ENCODE measurements around the gene HSPA12B. TPM values are rescaled to one million over a fixed set of nuclear protein-coding genes. Genes with fewer than 3 reads are reported as not detected.

Gene HSPA12B
- total RNA-seq, 1 donor from 2014 or later = 14.6 TPM

DNA sequence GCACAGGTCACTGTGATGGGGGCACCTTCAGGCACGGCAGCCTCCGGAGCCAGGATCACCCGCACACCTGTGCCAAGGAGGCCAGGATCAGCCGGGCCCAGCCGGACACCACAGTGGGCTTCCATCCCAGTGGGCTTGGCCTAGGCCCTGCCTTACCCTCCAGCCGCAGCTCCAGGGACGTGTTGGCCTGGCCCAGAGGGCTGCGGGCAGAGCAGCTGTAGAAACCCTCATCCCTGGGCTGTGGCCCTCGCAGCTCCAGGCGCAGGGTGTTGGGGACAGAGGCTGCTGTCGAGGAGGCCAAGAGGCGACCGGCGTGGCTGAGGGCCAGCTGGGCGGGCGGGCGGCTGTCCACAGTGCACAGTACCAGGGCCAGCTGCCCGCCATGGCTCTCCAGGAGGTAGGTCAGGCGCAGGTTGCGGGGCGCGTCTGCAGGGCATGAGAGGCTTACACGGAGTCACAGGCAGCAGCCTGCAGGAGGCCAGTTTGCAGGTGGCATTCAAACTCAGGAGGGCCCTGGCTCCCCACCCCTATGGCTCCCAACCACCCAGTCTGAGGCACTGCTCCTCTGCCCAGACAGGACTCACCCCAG lies 39.7 kb upstream of the HSPA12B start:
- no peak overlapping the region for H3K27ac ChIP-seq (ENCODE audit: low read depth, low read length)
- peaks cover 0 to 4% (median 0%) of the 10 kb centered on the region in 3 donors for H3K9me3 ChIP-seq (ENCODE audit: control insufficient read depth in 3 of 3, low read length in 3 of 3)
- no peak overlapping the region for H3K4me3 ChIP-seq (ENCODE audit: low read length in 3 of 3)
- peaks cover 0 to 4% (median 1%) of the 10 kb centered on the region in 3 donors for H3K27me3 ChIP-seq (ENCODE audit: control insufficient read depth in 3 of 3, insufficient read depth in 3 of 3, low read length in 3 of 3)
- H3K36me3 ChIP-seq (ENCODE audit: control insufficient read depth in 3 of 3, insufficient read depth in 3 of 3, low read length in 3 of 3) = peaks cover 0 to 4% (median 0%) of the 10 kb centered on the region in 3 donors
- peaks cover 0 to under 1% (median 0%) of the 10 kb centered on the region in 3 donors for H3K4me1 ChIP-seq (ENCODE audit: control insufficient read depth in 3 of 3, insufficient read depth in 3 of 3, low read length in 3 of 3)
- H3K9ac ChIP-seq (ENCODE audit: low read depth in 1 of 3, low read length in 3 of 3) = no peak overlapping the region

DNA sequence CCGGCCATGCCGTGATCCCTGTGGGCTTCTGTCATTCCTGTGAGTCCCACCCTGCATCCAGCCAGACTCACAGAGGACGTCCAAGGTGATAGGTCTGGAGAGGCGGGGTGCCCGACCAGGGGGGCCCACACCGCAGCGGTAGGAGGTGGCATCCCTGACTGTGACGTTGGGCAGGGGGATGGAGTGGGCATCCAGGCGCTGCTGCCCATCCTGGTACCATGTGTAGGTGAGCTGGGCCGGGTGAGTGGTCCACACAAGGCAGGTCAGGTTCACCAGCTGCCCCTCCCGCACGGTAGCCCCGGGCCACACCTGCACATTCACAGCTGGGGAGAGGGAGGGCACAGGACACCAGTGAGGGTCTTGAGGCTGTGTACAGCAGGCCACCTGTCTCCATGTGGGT lies 39.1 kb upstream of the HSPA12B start:
- no peak overlapping the region for H3K9ac ChIP-seq (ENCODE audit: low read depth in 1 of 3, low read length in 3 of 3)
- no peak overlapping the region for H3K4me3 ChIP-seq (ENCODE audit: low read length in 3 of 3)
- no peaks in the 10 kb centered on the region for H3K4me1 ChIP-seq (ENCODE audit: control insufficient read depth in 3 of 3, insufficient read depth in 3 of 3, low read length in 3 of 3)
- H3K9me3 ChIP-seq (ENCODE audit: control insufficient read depth in 3 of 3, low read length in 3 of 3) = peaks cover 0 to 4% (median 0%) of the 10 kb centered on the region in 3 donors
- peaks cover 0 to 4% (median 0%) of the 10 kb centered on the region in 3 donors for H3K36me3 ChIP-seq (ENCODE audit: control insufficient read depth in 3 of 3, insufficient read depth in 3 of 3, low read length in 3 of 3)
- no peak overlapping the region for H3K27ac ChIP-seq (ENCODE audit: low read depth, low read length)
- peaks cover 0 to 5% (median 5%) of the 10 kb centered on the region in 3 donors for H3K27me3 ChIP-seq (ENCODE audit: control insufficient read depth in 3 of 3, insufficient read depth in 3 of 3, low read length in 3 of 3)

DNA sequence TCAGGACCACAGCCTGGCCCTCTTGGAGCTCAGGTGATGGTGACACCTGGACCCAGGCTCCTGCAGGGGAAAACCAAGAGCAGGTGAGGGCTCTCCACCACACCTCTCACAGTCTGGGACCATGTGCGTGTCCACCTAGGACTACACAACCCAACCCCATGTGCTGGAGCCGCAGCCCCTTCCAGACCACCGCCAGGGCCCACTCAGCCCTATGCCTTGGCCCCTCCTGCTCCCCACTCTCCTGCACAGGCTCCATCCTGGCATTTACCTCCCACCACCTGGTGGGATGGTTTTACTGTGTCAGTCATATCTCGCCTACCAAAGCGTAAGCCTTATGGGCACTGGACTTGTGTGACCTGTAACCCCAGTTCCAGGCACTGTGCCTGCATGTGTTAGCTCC lies 37.6 kb upstream of the HSPA12B start:
- H3K27me3 ChIP-seq (ENCODE audit: control insufficient read depth in 3 of 3, insufficient read depth in 3 of 3, low read length in 3 of 3) = peaks cover 0 to 5% (median 5%) of the 10 kb centered on the region in 3 donors
- H3K9me3 ChIP-seq (ENCODE audit: control insufficient read depth in 3 of 3, low read length in 3 of 3) = peaks cover 0 to 4% (median 0%) of the 10 kb centered on the region in 3 donors
- H3K4me3 ChIP-seq (ENCODE audit: low read length in 3 of 3) = no peak overlapping the region
- peaks cover 0 to 3% (median 2%) of the 10 kb centered on the region in 3 donors for H3K4me1 ChIP-seq (ENCODE audit: control insufficient read depth in 3 of 3, insufficient read depth in 3 of 3, low read length in 3 of 3)
- peaks cover 0 to 4% (median 0%) of the 10 kb centered on the region in 3 donors for H3K36me3 ChIP-seq (ENCODE audit: control insufficient read depth in 3 of 3, insufficient read depth in 3 of 3, low read length in 3 of 3)
- H3K27ac ChIP-seq (ENCODE audit: low read depth, low read length) = no peak overlapping the region
- no peak overlapping the region for H3K9ac ChIP-seq (ENCODE audit: low read depth in 1 of 3, low read length in 3 of 3)

DNA sequence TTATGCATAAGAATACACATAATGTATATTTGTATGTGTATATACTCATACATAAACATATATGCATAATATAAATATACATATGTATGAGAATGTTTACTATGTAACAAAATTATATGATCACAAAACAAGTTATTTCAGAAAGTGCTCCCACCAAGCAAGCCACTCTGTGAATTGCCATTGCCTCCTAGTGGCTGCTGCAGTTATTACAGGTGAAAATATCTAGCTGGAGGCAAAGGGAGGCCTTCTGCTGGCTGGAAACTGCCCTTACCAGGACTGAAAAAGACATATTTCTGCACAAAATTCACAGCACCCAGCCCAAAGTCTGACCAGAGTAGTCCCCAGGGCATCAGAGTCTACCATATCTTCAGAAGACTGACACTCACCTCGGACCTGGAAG lies 36.3 kb upstream of the HSPA12B start:
- Histone ChIP-seq H3K9ac (ENCODE audit: low read depth in 1 of 3, low read length in 3 of 3) (no peak overlapping the region), H3K4me3 (ENCODE audit: low read length in 3 of 3) (no peak overlapping the region)

DNA sequence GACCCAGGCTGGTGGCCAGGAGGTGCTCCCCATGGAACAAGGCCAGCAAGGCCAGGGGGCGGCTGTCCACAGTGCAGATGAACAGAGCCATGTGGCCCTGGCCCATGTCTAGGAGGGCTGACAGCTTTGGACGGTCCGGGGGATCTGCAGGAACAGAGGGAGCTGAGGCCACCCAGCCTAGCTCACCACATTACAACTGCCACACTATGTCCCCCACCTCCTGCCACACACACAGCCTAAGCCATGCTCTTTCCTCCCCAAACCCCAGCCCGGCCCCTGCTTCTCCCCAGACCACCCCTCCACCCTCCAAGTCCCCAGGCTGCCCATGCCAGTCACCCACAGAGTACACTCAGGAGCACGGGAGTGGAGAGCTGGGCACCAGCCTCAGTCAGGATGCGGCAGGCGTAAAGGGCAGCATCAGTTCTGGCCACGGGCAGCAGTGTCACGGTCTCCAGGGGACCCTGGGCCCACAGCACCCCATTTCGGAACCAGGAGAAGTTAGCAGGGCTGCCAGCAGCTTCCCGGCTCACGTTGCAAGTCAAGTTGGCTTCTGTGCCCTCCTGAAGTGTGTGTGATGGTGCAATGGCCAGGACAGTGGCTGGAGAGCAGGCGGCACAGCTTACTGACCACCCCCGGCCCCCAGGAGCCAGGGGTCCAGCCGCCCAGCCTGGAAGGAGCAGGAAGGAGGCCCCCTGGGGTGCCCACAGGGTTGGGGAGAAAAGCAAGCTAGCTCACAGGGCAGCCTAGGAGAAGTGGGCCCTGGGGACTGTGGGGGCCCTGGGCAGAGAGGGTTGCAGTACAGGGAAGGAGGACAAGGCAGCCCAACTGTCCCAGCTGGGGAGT lies 35.5 kb upstream of the HSPA12B start:
- H3K4me3 ChIP-seq (ENCODE audit: low read length in 3 of 3) = no peak overlapping the region
- H3K4me1 ChIP-seq (ENCODE audit: control insufficient read depth in 3 of 3, insufficient read depth in 3 of 3, low read length in 3 of 3) = peaks cover 0 to 3% (median 2%) of the 10 kb centered on the region in 3 donors
- H3K9me3 ChIP-seq (ENCODE audit: control insufficient read depth in 3 of 3, low read length in 3 of 3) = peaks cover 0 to 4% (median 0%) of the 10 kb centered on the region in 3 donors
- H3K27me3 ChIP-seq (ENCODE audit: control insufficient read depth in 3 of 3, insufficient read depth in 3 of 3, low read length in 3 of 3) = peaks cover 0 to 5% (median 5%) of the 10 kb centered on the region in 3 donors
- H3K27ac ChIP-seq (ENCODE audit: low read depth, low read length) = no peak overlapping the region
- no peak overlapping the region for H3K9ac ChIP-seq (ENCODE audit: low read depth in 1 of 3, low read length in 3 of 3)
- H3K36me3 ChIP-seq (ENCODE audit: control insufficient read depth in 3 of 3, insufficient read depth in 3 of 3, low read length in 3 of 3) = peaks cover 0 to 4% (median 0%) of the 10 kb centered on the region in 3 donors

More for the DNA sequence above, 36.3 kb upstream of the HSPA12B start:
- peaks cover 0 to 5% (median 5%) of the 10 kb centered on the region in 3 donors for H3K27me3 ChIP-seq (ENCODE audit: control insufficient read depth in 3 of 3, insufficient read depth in 3 of 3, low read length in 3 of 3)
- H3K36me3 ChIP-seq (ENCODE audit: control insufficient read depth in 3 of 3, insufficient read depth in 3 of 3, low read length in 3 of 3) = peaks cover 0 to 4% (median 0%) of the 10 kb centered on the region in 3 donors
- no peak overlapping the region for H3K27ac ChIP-seq (ENCODE audit: low read depth, low read length)
- peaks cover 0 to 4% (median 0%) of the 10 kb centered on the region in 3 donors for H3K9me3 ChIP-seq (ENCODE audit: control insufficient read depth in 3 of 3, low read length in 3 of 3)
- peaks cover 0 to 3% (median 2%) of the 10 kb centered on the region in 3 donors for H3K4me1 ChIP-seq (ENCODE audit: control insufficient read depth in 3 of 3, insufficient read depth in 3 of 3, low read length in 3 of 3)

DNA sequence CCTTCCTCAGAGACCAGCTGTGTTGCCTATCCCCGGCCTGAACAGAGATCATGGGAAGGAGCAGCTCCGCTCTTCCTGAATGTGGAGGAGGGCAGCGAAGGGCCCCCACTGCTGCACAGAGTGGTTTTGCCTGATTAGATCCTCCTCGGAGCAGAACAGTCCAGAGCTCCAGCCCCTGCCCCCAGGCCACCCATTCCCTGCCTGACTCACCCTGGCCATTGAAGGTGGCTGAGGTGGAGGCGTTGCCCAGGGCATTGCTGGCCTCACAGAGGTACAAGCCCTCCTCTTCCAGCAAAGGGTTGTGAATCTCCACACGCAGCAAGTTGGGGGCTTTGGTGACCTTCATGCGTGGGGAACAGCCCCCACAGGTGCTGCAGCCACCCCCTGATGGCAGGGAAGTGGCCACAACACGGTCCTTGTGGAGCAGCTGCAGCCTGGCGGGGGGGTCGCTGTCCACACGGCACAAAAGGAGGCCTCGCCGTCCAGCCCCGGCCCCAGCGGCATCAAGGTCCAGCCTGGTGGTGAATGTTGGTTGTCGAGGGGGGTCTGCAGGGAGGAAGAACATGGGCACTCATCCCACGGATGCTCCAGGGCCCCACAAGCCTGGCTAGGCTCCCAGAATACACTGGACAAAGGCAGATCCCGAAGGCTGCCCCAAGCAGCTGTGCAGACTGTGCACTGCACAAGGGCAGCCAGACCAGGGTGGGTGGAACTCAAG lies 34.7 kb upstream of the HSPA12B start:
- peaks cover 0 to 5% (median 5%) of the 10 kb centered on the region in 3 donors for H3K27me3 ChIP-seq (ENCODE audit: control insufficient read depth in 3 of 3, insufficient read depth in 3 of 3, low read length in 3 of 3)
- no peak overlapping the region for H3K9ac ChIP-seq (ENCODE audit: low read depth in 1 of 3, low read length in 3 of 3)
- H3K36me3 ChIP-seq (ENCODE audit: control insufficient read depth in 3 of 3, insufficient read depth in 3 of 3, low read length in 3 of 3) = peaks cover 0 to 4% (median 0%) of the 10 kb centered on the region in 3 donors
- H3K27ac ChIP-seq (ENCODE audit: low read depth, low read length) = no peak overlapping the region
- H3K4me1 ChIP-seq (ENCODE audit: control insufficient read depth in 3 of 3, insufficient read depth in 3 of 3, low read length in 3 of 3) = peaks cover 0 to 3% (median 2%) of the 10 kb centered on the region in 3 donors
- H3K4me3 ChIP-seq (ENCODE audit: low read length in 3 of 3) = no peak overlapping the region
- peaks cover 0 to 4% (median 0%) of the 10 kb centered on the region in 3 donors for H3K9me3 ChIP-seq (ENCODE audit: control insufficient read depth in 3 of 3, low read length in 3 of 3)

DNA sequence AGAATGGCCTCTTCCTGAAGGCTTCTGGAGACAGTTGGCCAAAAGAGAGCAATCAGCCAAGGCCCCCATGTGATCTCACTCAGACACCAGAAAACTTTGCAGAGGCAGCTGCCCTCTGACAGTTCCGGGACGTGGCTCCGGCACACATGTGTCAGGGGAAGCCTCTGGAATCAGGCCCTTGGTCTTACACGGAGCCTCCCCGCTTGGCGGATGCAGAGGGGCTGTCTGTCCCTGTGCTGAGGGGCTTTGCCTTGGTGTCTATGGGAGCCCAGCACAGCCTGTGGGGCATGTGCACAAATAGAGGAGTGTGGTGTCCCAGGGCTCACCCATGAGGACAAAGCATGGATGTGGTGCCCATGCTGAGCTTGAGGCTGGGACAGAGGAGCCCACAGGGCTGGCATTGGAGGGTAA lies 33.9 kb upstream of the HSPA12B start:
- Histone ChIP-seq H3K27ac (ENCODE audit: low read depth, low read length) (no peak overlapping the region), H3K27me3 (ENCODE audit: control insufficient read depth in 3 of 3, insufficient read depth in 3 of 3, low read length in 3 of 3) (peaks cover 0 to 7% (median 5%) of the 10 kb centered on the region in 3 donors), H3K36me3 (ENCODE audit: control insufficient read depth in 3 of 3, insufficient read depth in 3 of 3, low read length in 3 of 3) (peaks cover 0 to 4% (median 0%) of the 10 kb centered on the region in 3 donors), H3K9ac (ENCODE audit: low read depth in 1 of 3, low read length in 3 of 3) (no peak overlapping the region), H3K4me1 (ENCODE audit: control insufficient read depth in 3 of 3, insufficient read depth in 3 of 3, low read length in 3 of 3) (peaks cover 0 to 3% (median 2%) of the 10 kb centered on the region in 3 donors), H3K4me3 (ENCODE audit: low read length in 3 of 3) (no peak overlapping the region), H3K9me3 (ENCODE audit: control insufficient read depth in 3 of 3, low read length in 3 of 3) (peaks cover 0 to 4% (median 0%) of the 10 kb centered on the region in 3 donors)

DNA sequence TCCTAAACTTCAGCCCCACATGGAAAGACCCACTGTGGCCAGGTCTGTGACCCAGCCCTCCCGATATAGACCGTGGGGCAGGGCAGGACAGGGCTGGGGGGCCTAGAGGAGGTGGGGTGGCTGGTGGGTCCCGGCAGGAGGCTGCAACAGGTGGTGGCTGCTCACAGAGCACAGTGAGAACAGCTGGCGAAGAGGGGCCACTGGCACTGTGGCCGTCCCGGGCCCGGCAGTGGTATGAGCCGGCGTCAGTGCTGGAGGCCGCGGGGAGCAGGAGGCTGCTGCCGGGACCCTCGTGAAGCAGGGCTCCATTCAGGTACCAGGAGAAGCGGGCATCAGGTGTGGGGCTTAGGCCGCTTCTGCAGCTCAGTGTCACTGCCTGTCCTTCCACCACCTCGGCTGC lies 33.4 kb upstream of the HSPA12B start:
- H3K9ac ChIP-seq (ENCODE audit: low read depth in 1 of 3, low read length in 3 of 3) = no peak overlapping the region

DNA sequence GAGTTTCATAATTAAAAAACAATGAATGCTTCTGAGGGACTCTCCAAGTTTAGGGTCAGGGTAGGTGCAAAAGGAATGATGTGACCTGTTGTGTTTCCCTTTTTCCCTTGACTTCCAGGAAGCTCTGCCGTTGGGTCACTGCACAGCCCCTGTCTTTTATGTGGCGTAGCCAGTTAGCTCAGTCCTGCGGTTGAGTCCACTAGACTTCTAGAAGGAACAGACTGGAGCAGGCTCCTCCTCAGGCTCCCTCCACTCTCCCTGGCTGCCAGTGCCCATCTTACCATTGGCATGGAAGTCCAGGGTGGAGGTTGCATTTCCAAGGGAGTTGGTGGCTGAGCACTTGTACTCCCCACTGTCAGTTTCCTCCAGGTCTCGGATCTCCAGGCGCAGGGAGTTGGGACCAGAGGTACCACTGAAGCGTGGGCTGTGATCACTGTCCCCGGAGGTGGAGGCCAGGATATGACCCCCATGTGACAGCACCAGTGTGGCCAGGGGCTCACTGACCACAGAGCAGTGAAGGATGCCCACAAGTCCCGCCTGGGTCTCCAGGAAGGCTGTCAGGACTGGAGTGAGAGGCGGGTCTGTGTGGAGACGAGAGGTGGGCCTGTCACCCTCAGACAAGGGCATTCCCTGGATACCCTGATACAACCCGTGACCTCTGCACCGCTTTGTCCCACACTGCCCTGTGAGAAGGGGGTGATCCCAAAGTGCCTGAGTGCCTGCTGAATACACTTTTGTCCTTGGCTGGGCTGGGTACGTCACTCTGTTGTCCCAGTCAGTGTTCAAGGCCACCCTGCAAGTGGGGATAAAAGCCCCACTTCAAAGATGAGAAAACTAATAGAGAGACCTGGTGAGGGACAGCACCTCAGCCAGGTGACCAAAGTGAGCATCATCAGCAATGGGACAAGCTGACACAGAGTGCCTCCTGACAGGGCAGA lies 31.2 kb upstream of the HSPA12B start:
- H3K27ac ChIP-seq (ENCODE audit: low read depth, low read length) = no peak overlapping the region
- H3K36me3 ChIP-seq (ENCODE audit: control insufficient read depth in 3 of 3, insufficient read depth in 3 of 3, low read length in 3 of 3) = no peaks in the 10 kb centered on the region
- H3K4me1 ChIP-seq (ENCODE audit: control insufficient read depth in 3 of 3, insufficient read depth in 3 of 3, low read length in 3 of 3) = peaks cover 3 to 4% (median 4%) of the 10 kb centered on the region in 3 donors
- H3K9me3 ChIP-seq (ENCODE audit: control insufficient read depth in 3 of 3, low read length in 3 of 3) = peaks cover 0 to 2% (median 0%) of the 10 kb centered on the region in 3 donors
- H3K9ac ChIP-seq (ENCODE audit: low read depth in 1 of 3, low read length in 3 of 3) = no peak overlapping the region
- H3K27me3 ChIP-seq (ENCODE audit: control insufficient read depth in 3 of 3, insufficient read depth in 3 of 3, low read length in 3 of 3) = peaks cover 0 to 7% (median 5%) of the 10 kb centered on the region in 3 donors
- no peak overlapping the region for H3K4me3 ChIP-seq (ENCODE audit: low read length in 3 of 3)

More for the DNA sequence above, 33.4 kb upstream of the HSPA12B start:
- peaks cover 0 to 4% (median 0%) of the 10 kb centered on the region in 3 donors for H3K36me3 ChIP-seq (ENCODE audit: control insufficient read depth in 3 of 3, insufficient read depth in 3 of 3, low read length in 3 of 3)
- peaks cover 0 to 4% (median 0%) of the 10 kb centered on the region in 3 donors for H3K9me3 ChIP-seq (ENCODE audit: control insufficient read depth in 3 of 3, low read length in 3 of 3)
- no peak overlapping the region for H3K4me3 ChIP-seq (ENCODE audit: low read length in 3 of 3)
- peaks cover 0 to 3% (median 2%) of the 10 kb centered on the region in 3 donors for H3K4me1 ChIP-seq (ENCODE audit: control insufficient read depth in 3 of 3, insufficient read depth in 3 of 3, low read length in 3 of 3)
- H3K27me3 ChIP-seq (ENCODE audit: control insufficient read depth in 3 of 3, insufficient read depth in 3 of 3, low read length in 3 of 3) = peaks cover 0 to 7% (median 5%) of the 10 kb centered on the region in 3 donors
- no peak overlapping the region for H3K27ac ChIP-seq (ENCODE audit: low read depth, low read length)
